Measurements from ENCODE around the gene MAPK14. TPM values are rescaled to one million over a fixed set of nuclear protein-coding genes. Genes with fewer than 3 reads are reported as not detected.

Gene MAPK14
- total and polyA plus RNA-seq, 9 of the 15 experiments (the other 6 are each of a cell fraction or from before 2014, with no cell fraction given) = 8.8 to 62.7 (median 35.5) TPM

DNA sequence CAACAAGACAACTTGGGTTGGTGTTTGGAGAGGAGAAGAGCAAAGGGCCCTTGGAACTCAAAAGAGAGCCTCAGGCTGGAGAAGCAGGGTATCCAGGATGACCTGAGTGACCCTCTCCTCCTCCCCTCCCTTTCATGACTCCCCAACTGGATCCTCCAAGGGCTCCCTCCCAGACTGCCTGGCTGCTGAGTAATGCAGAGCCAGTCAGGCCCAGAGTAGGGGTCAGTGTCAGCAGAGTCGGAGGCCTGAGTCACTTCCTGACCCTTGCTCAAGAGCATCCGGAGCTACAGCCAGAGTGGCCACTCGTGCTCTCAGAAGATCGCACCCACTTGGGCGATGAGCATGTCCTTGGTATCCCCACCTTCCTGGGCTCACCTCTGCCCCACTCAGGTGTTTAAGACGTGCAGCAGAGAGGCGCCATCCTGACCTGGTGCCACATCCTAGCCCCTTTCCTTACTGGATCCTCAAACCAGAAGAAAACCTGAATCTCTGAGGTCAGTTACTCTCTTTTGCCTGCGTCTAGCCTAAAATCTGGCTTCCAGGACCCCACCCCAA lies 99.9 kb downstream of the MAPK14 start (continued):
- peak; percentile 59 for TF ChIP-seq RBFOX2 (IDR thresholded peaks at IDR 0.05; ENCODE audit: low read depth, low read length)
- no peak for TF ChIP-seq SAFB2 (IDR thresholded peaks at IDR 0.05; ENCODE audit: borderline replicate concordance, low read depth, low read length, severe bottlenecking)
- no peak for TF ChIP-seq SP1 (CRISPR knock-in tag; IDR thresholded peaks at IDR 0.05)
- no peak for TF ChIP-seq KAT2B (IDR thresholded peaks at IDR 0.05; ENCODE audit: low read depth, low read length)
- peak; percentile 29; the same call in 1 of the 2 replicates for TF ChIP-seq SOX6 (IDR thresholded peaks at IDR 0.05)
- peak; percentile 65 for TF ChIP-seq ESRRA (IDR thresholded peaks at IDR 0.05; ENCODE audit: borderline replicate concordance, low read depth)
- TF ChIP-seq CBX5 (IDR thresholded peaks at IDR 0.05; ENCODE audit: borderline replicate concordance, low read depth) = peak; percentile 51; the same call in 1 of the 2 replicates
- TF ChIP-seq SRF (CRISPR knock-in tag; IDR thresholded peaks at IDR 0.05) = no peak
- TF ChIP-seq SMAD1 (IDR thresholded peaks at IDR 0.05; ENCODE audit: low read depth, low read length, partially characterized antibody) = no peak
- TF ChIP-seq ZNF695 (CRISPR knock-in tag; IDR thresholded peaks at IDR 0.05) = no peak
- TF ChIP-seq, protein P1, sequence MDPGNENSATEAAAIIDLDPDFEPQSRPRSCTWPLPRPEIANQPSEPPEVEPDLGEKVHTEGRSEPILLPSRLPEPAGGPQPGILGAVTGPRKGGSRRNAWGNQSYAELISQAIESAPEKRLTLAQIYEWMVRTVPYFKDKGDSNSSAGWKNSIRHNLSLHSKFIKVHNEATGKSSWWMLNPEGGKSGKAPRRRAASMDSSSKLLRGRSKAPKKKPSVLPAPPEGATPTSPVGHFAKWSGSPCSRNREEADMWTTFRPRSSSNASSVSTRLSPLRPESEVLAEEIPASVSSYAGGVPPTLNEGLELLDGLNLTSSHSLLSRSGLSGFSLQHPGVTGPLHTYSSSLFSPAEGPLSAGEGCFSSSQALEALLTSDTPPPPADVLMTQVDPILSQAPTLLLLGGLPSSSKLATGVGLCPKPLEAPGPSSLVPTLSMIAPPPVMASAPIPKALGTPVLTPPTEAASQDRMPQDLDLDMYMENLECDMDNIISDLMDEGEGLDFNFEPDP (CRISPR knock-in tag; IDR thresholded peaks at IDR 0.05) = no peak
- no peak for TF ChIP-seq YY1 (IDR thresholded peaks at IDR 0.05; ENCODE audit: borderline replicate concordance in 1 of 3, control insufficient read depth in 1 of 3, extremely low read depth in 1 of 3, insufficient read depth in 3 of 3, insufficient read length in 1 of 3, insufficient replicate concordance in 2 of 3, low read depth in 1 of 3, low read length in 2 of 3)
- TF ChIP-seq, protein P2, sequence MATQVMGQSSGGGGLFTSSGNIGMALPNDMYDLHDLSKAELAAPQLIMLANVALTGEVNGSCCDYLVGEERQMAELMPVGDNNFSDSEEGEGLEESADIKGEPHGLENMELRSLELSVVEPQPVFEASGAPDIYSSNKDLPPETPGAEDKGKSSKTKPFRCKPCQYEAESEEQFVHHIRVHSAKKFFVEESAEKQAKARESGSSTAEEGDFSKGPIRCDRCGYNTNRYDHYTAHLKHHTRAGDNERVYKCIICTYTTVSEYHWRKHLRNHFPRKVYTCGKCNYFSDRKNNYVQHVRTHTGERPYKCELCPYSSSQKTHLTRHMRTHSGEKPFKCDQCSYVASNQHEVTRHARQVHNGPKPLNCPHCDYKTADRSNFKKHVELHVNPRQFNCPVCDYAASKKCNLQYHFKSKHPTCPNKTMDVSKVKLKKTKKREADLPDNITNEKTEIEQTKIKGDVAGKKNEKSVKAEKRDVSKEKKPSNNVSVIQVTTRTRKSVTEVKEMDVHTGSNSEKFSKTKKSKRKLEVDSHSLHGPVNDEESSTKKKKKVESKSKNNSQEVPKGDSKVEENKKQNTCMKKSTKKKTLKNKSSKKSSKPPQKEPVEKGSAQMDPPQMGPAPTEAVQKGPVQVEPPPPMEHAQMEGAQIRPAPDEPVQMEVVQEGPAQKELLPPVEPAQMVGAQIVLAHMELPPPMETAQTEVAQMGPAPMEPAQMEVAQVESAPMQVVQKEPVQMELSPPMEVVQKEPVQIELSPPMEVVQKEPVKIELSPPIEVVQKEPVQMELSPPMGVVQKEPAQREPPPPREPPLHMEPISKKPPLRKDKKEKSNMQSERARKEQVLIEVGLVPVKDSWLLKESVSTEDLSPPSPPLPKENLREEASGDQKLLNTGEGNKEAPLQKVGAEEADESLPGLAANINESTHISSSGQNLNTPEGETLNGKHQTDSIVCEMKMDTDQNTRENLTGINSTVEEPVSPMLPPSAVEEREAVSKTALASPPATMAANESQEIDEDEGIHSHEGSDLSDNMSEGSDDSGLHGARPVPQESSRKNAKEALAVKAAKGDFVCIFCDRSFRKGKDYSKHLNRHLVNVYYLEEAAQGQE (IDR thresholded peaks at IDR 0.05; ENCODE audit: borderline replicate concordance) = peak; percentile 42
- TF ChIP-seq, protein P2 (CRISPR knock-in tag; IDR thresholded peaks at IDR 0.05; ENCODE audit: low read depth) = no peak
- no peak for TF ChIP-seq E2F3 (CRISPR knock-in tag; IDR thresholded peaks at IDR 0.05)
- peak; percentile 50; the same call in 1 of the 2 replicates for TF ChIP-seq MYNN (IDR thresholded peaks at IDR 0.05)
- no peak for TF ChIP-seq MYNN (CRISPR knock-in tag; IDR thresholded peaks at IDR 0.05)
- TF ChIP-seq, protein P3, sequence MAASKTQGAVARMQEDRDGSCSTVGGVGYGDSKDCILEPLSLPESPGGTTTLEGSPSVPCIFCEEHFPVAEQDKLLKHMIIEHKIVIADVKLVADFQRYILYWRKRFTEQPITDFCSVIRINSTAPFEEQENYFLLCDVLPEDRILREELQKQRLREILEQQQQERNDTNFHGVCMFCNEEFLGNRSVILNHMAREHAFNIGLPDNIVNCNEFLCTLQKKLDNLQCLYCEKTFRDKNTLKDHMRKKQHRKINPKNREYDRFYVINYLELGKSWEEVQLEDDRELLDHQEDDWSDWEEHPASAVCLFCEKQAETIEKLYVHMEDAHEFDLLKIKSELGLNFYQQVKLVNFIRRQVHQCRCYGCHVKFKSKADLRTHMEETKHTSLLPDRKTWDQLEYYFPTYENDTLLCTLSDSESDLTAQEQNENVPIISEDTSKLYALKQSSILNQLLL (CRISPR knock-in tag; IDR thresholded peaks at IDR 0.05; ENCODE audit: borderline replicate concordance) = no peak
